BLaER1 (cell line): ENCODE measurements around the gene ASAH2.
A peak's percentile ranks its signal among the peaks of the same experiment; 100 is the strongest.

Experiments used
- H3K27ac ChIP-seq: shearing (Covaris generic); formaldehyde crosslinking; 2 replicates; pipeline ENCODE4 v1.8.1; 2022
- H3K27me3 ChIP-seq: shearing (Covaris generic); formaldehyde crosslinking; 2 replicates; pipeline ENCODE4 v1.8.1; 2022
- H3K36me3 ChIP-seq: shearing (Covaris generic); formaldehyde crosslinking; 2 replicates; pipeline ENCODE4 v1.8.1; 2022
- H3K4me1 ChIP-seq: shearing (Covaris generic); formaldehyde crosslinking; 2 replicates; pipeline ENCODE4 v1.8.1; 2022
- H3K4me2 ChIP-seq: shearing (Covaris generic); formaldehyde crosslinking; 2 replicates; pipeline ENCODE4 v1.8.1; 2022
- H3K4me3 ChIP-seq: shearing (Covaris generic); formaldehyde crosslinking; 2 replicates; pipeline ENCODE4 v1.8.1; 2022
- H3K9ac ChIP-seq: shearing (Covaris generic); formaldehyde crosslinking; 2 replicates; pipeline ENCODE4 v1.8.1; 2022
- H3K9me3 ChIP-seq: shearing (Covaris generic); formaldehyde crosslinking; 2 replicates; pipeline ENCODE4 v1.8.1; 2022
- H4K20me1 ChIP-seq: shearing (Covaris generic); formaldehyde crosslinking; 2 replicates; pipeline ENCODE4 v1.8.1; 2022
- Cebpa-rat ChIP-seq: shearing (Covaris generic); IDR thresholded peaks from 2 replicates; pipeline ENCODE4 v1.8.1; 2022

Gene ASAH2

DNA sequence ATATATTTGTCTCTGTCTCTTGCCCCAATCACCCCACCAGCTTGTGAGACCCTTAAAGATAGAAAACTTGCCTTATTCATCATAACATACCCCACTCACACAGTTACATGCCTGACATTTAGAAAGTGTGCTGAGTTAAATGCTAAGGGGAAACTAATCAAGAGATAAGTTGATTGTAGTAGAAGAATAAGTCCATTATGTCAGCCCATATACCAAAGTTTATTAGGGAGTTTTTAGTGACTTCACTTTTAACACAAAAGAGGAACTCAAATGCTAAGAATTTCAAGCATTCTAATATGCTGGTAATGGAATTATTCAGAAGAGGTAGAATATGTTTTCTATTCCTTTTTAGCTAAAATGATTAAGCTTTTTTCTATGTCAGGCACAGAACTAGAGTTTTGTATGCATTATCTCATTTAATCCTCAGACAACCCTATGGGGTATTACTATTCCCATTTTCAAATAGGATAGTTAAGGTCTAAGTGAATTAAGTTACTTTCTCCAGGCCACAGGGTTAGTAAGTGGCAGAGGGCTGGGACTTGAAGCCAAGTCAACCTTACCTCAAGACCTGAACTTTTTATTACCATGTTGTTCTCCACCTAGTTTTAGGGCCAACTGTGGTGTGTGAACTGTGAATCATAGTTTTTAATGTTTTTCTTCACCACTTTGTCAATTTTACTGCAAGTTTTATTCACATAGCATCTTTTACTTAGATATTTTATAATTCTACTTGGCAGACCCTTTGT, 19.6 kb downstream of the ASAH2 start:
- H3K27me3 ChIP-seq = no peaks in the 10 kb centered on the region
- H3K4me1 ChIP-seq = no peaks in the 10 kb centered on the region
- TF ChIP-seq Cebpa-rat = no peak
- no peak overlapping the region for H3K4me2 ChIP-seq
- no peak overlapping the region for H3K27ac ChIP-seq
- H4K20me1 ChIP-seq = no peaks in the 10 kb centered on the region
- H3K9ac ChIP-seq = no peak overlapping the region
- H3K4me3 ChIP-seq = no peak overlapping the region
- no peaks in the 10 kb centered on the region for H3K9me3 ChIP-seq
- no peaks in the 10 kb centered on the region for H3K36me3 ChIP-seq

DNA sequence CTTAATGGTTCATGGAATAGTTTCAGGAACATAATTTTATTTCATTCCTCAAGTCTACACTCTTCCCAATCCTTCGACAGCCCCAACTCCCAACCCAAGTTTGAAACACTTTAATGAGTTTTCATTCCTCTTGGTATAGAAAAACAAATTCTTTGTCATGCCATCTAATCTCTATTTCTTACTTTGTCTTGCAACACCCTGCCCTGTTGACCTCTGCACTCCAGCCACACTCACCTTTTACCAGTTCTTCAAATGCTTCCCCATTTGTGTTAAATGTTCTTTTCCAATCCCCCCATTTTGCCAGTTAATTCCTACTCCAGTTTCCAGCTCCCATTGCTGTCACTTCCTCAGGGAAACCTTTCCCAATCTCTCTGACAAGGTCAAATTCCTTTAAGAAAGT, 21.9 kb downstream of the ASAH2 start:
- H3K27me3 ChIP-seq = no peaks in the 10 kb centered on the region
- H3K9ac ChIP-seq = no peak overlapping the region
- H3K9me3 ChIP-seq = no peaks in the 10 kb centered on the region
- no peak overlapping the region for H3K4me3 ChIP-seq
- H4K20me1 ChIP-seq = no peaks in the 10 kb centered on the region
- no peak overlapping the region for H3K27ac ChIP-seq
- no peak overlapping the region for H3K4me2 ChIP-seq
- TF ChIP-seq Cebpa-rat = no peak
- H3K36me3 ChIP-seq = no peaks in the 10 kb centered on the region
- no peaks in the 10 kb centered on the region for H3K4me1 ChIP-seq

DNA sequence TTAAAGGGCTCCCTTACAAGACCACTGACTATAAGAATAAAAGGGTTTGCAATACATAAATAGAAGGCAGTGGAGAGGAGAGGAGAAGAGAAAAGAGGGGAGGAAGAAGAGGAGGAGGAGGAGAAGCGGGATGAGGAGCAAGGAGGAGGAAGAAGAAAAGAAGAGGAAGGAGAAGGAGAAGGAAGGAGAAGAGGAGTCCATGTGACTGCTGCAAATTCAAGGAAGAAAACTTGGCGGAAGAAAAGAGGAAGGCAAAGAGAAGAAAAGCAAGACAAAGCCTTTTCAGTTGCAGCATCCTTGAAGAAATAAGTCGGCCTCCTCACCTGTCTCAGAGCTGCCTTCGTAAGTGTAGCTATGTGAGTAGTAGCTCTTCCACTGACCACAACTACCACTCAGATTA, 22.6 kb downstream of the ASAH2 start:
- Histone ChIP-seq H3K9ac (no peak overlapping the region), H4K20me1 (no peaks in the 10 kb centered on the region), H3K4me2 (no peak overlapping the region)

GRCh38 chr10:50226610-50227009, 24.7 kb downstream of the ASAH2 start:
- no peak for TF ChIP-seq Cebpa-rat
- no peaks in the 10 kb centered on the region for H3K27me3 ChIP-seq
- H3K27ac ChIP-seq = no peak overlapping the region
- no peaks in the 10 kb centered on the region for H4K20me1 ChIP-seq
- no peaks in the 10 kb centered on the region for H3K4me1 ChIP-seq
- no peak overlapping the region for H3K4me3 ChIP-seq
- no peak overlapping the region for H3K4me2 ChIP-seq
- H3K9me3 ChIP-seq = no peaks in the 10 kb centered on the region
- H3K9ac ChIP-seq = no peak overlapping the region
- no peaks in the 10 kb centered on the region for H3K36me3 ChIP-seq

More for the DNA sequence above, 22.6 kb downstream of the ASAH2 start:
- Histone ChIP-seq H3K36me3 (no peaks in the 10 kb centered on the region), H3K4me3 (no peak overlapping the region), H3K4me1 (no peaks in the 10 kb centered on the region), H3K27ac (no peak overlapping the region), H3K9me3 (no peaks in the 10 kb centered on the region), H3K27me3 (no peaks in the 10 kb centered on the region)
- no peak for TF ChIP-seq Cebpa-rat

DNA sequence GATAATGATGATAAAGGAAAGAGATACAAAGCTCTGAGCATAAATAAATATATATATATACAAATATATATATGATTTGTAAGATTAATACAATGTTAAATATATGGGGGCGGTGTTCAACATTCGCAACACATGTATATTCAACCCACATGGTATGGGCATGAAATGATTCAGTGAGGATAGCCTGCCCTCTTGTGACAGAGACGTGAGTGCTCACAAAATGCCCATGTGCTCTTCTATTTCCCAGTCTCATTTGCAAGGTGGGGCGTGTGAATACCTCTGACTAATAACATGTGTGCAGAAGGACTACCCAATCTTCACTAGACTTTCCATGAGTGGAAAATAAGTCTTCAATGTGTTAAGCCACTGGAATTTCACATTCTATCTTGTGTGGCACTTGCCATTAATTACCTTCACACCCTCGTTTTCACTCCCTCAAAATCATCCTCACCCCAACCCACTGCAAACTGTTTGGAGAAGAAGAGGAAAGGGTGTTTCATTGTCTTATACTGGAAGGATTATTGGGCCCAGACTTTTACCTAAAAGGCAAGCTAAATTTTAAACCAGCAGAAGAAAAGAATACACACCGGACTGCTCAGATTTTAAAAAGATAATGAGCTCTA, 26.9 kb downstream of the ASAH2 start:
- no peaks in the 10 kb centered on the region for H4K20me1 ChIP-seq
- H3K27ac ChIP-seq = no peak overlapping the region
- H3K4me3 ChIP-seq = no peak overlapping the region
- H3K27me3 ChIP-seq = no peaks in the 10 kb centered on the region
- no peaks in the 10 kb centered on the region for H3K4me1 ChIP-seq
- no peaks in the 10 kb centered on the region for H3K9me3 ChIP-seq
- H3K9ac ChIP-seq = no peak overlapping the region
- no peak for TF ChIP-seq Cebpa-rat
- H3K36me3 ChIP-seq = no peaks in the 10 kb centered on the region
- no peak overlapping the region for H3K4me2 ChIP-seq

DNA sequence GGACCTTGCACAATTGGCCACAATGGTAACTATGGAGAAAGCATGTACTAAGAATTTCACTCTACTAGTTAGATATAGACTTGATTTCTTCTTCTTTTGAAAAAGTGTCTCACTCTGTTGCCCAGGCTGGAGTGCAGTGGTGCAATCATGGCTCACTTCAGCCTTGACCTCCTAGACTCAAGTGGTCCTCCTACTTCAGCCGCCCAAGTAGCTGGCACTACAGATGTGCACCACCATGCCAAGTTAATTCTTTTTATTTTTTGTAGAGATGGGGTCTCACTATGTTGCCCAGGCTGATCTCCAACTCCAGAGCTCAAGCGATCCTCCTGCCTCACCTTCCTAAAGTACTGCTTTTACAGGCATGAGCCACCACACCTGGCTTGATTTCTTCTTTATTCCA, 29.1 kb downstream of the ASAH2 start:
- TF ChIP-seq Cebpa-rat = no peak
- H3K4me1 ChIP-seq = peaks cover 2% of the 10 kb centered on the region

DNA sequence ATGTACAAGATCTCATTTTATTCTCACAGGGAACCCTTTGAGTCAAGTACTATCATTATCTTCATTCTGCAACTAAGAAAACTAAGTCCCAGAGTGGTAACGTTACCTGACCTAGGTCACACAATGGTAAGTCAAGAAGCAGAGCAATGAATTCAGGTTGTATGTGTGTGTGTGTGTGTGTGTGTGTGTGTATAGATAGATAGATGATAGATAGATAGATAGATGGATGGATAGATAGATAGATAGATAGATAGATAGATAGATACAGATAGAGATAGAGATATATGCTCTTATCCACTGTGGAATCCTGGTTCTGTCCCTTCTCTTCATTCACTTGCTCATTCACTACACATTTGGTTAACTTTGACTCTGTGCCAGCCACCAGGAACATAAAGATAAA, 29.8 kb downstream of the ASAH2 start:
- Histone ChIP-seq H3K27me3 (no peaks in the 10 kb centered on the region), H3K27ac (no peak overlapping the region), H3K4me2 (no peak overlapping the region), H3K4me3 (no peak overlapping the region), H3K36me3 (no peaks in the 10 kb centered on the region), H3K4me1 (peaks cover 10% of the 10 kb centered on the region), H3K9ac (no peak overlapping the region), H3K9me3 (no peaks in the 10 kb centered on the region), H4K20me1 (no peaks in the 10 kb centered on the region)
- TF ChIP-seq Cebpa-rat = no peak

More for the DNA sequence above, 29.1 kb downstream of the ASAH2 start:
- Histone ChIP-seq H3K9me3 (no peaks in the 10 kb centered on the region), H3K27ac (no peak overlapping the region), H3K27me3 (no peaks in the 10 kb centered on the region), H3K4me2 (no peak overlapping the region), H3K9ac (no peak overlapping the region), H3K4me3 (no peak overlapping the region), H3K36me3 (no peaks in the 10 kb centered on the region), H4K20me1 (no peaks in the 10 kb centered on the region)

GRCh38 chr10:50219646-50220045, 31.7 kb downstream of the ASAH2 start:
- Histone ChIP-seq H3K36me3 (no peaks in the 10 kb centered on the region), H3K4me3 (no peak overlapping the region), H3K27ac (no peak overlapping the region), H3K4me1 (peaks cover 12% of the 10 kb centered on the region), H3K27me3 (no peaks in the 10 kb centered on the region), H3K9ac (no peak overlapping the region), H3K4me2 (no peak overlapping the region), H3K9me3 (no peaks in the 10 kb centered on the region), H4K20me1 (no peaks in the 10 kb centered on the region)
- TF ChIP-seq Cebpa-rat = no peak

- Histone ChIP-seq H3K4me3 (no peak overlapping the region), H3K4me1 (peaks cover 12% of the 10 kb centered on the region), H3K9ac (no peak overlapping the region), H3K4me2 (no peak overlapping the region), H3K9me3 (no peaks in the 10 kb centered on the region), H3K27ac (no peak overlapping the region), H4K20me1 (no peaks in the 10 kb centered on the region), H3K36me3 (no peaks in the 10 kb centered on the region), H3K27me3 (no peaks in the 10 kb centered on the region)
- TF ChIP-seq Cebpa-rat = no peak
These were observed 32.1 kb downstream of the ASAH2 start for GRCh38 chr10:50219200-50219599.

DNA sequence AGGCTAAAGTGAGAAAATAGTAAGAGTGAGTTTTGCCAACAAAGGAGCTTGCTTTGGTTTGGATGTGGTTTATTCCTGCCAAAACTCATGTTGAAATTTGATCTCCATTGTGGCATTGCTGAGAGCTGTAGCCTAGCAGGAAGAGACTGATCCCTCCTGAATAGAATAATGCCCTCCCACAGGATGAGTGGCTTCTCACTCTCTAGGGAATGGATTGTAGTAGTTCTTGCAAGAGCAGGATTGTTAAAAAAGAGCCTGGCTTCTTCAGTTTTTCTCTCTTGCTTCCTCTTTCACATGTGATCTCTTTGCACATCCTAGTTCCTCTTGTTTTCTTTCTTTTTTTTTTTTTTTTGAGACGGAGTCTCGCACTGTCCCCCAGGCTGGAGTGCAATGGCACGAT, 34.4 kb downstream of the ASAH2 start:
- Histone ChIP-seq H3K9ac (no peak overlapping the region), H3K27me3 (no peaks in the 10 kb centered on the region), H3K4me1 (peaks cover 12% of the 10 kb centered on the region), H3K4me3 (no peak overlapping the region), H4K20me1 (no peaks in the 10 kb centered on the region), H3K27ac (no peak overlapping the region), H3K9me3 (no peaks in the 10 kb centered on the region), H3K4me2 (peak overlapping the region; percentile 41; the same call in 1 of the 2 replicates), H3K36me3 (no peaks in the 10 kb centered on the region)
- no peak for TF ChIP-seq Cebpa-rat
